AML-193 (cell line): ENCODE measurements around the gene ALCAM.

ENCODE experiments used
- DNase-seq, 2 experiments: peaks; one replicate each; lab custom pipeline; 2025; lab: John Stamatoyannopoulos, UW

Gene ALCAM

DNA sequence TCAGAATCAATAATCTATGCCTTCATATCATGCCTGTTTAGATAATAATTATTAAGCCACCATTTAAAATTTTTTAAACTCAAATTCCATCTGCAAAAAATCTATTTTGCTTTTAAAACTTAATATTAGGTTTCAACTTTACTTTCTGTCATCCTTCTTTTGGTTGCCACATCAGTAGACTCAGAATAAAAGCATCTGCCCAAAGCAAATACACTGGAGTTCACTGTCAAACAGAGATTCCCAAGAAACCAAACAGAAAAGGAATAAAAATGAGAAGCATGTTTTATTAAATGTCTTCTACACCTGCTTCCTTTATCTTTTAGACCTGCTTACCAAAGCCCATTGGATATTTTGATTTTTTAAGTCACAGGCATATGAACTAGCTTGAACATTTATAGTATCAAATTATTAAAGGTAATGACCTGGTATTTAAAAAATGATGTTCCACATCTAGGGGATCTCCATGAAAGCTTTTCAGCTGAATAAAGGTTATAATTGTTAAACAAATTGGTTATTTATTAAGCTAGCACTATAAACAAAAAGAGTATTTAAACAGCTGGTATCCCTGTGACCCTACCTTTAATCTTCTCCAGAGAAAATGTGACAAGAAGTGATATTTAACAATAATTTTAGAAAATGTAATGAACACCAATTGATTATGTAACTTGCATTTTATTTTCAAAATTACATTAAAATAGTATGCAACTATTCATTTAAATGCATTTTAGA, 62.5 kb downstream of the ALCAM start:
- no peak for DNase-seq

DNA sequence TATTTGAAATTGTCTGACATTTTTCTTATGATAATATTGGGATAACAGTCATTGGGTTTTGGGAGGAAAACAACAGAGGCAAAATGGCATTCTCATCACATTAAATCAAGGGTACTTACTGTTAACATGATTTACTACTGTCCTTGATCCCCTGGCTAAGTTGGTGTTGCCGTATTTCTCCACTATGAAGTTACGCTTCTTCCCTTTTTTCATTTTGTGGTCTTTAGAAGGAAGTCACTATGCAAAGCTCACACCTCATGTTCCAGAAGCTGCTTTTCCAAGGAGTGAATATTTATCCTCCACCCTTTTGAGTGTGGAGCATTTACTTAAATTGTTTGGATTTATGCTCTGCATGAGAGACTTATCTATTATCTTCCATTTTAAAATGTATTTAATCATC, 63.7 kb downstream of the ALCAM start:
- peak; percentile 60 to 67 for DNase-seq

DNA sequence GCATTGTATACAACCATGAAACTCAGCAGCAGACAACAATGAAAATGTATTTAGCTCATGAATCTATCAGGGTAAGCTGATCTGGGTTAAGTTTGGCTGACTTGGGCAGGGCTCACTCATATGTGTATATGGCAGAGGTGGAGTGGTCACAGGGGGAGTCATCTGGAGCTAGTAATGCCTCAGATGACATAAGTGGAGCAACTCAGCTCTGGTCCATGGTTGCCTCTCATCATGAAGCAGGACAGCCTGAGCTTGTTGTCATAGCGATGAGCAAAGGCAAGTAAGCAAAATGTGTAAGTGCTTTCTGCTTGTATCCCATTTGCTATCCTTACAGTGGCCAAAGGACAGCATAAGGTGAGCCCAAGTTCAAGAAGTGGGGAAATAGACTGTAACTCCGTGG, 64.5 kb downstream of the ALCAM start:
- no peak for DNase-seq

DNA sequence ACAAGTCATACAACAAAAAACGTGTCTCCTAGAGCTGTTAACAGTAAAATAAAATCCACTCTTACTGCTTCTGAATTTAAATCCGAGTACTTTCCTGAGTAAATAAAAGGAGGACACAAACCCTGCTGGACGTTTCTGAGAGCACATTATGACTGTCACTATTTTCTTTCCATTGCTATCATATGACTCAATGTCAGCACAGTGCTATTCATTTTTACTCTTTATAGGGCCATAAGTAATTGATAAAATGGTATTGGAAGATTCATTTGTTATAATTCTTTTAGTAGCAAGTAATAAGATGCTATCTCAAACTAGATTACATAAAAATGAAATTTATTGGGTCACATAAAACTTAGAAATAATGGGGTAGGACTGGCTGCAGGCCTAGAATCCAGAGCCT, 68.6 kb downstream of the ALCAM start:
- DNase-seq, result no peak

DNA sequence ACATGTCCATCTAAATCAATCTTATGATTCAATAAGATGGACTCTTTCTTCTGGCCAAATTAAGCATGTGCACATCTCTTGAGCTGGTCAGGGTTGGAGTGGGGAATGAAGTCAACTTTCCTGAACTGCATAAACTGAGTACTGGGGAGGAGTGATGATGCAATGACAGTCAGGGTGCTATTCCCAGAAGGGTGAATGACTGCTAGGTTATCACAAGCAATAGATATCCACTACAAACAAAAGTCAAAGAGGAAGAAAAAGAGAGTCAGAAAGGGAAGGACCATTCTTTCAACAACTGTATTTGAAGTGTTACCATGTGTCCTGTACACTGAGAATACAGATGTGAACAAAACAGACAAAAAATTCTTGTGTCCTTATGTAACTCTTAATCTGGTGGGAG, 70.0 kb downstream of the ALCAM start:
- DNase-seq, result no peak

DNA sequence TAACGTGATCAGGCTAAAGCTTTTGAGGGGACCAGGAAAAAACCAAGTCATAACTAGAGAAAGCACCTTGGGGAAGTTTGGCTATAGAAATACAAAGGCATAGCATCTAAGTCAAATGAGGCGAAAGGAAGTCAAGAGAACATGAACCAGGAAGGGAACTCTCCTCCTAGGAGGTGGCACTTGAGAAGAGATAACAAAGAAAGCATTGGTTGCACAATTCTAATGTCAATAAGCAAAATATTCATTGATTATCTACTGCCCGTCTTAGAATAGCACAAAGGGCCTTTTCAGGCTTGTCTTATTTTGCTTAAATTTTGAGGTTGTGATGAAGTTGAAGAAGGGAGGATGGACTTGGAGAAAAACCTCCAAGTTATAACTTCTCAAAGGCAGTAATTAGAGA, 73.4 kb downstream of the ALCAM start:
- DNase-seq, result no peak

DNA sequence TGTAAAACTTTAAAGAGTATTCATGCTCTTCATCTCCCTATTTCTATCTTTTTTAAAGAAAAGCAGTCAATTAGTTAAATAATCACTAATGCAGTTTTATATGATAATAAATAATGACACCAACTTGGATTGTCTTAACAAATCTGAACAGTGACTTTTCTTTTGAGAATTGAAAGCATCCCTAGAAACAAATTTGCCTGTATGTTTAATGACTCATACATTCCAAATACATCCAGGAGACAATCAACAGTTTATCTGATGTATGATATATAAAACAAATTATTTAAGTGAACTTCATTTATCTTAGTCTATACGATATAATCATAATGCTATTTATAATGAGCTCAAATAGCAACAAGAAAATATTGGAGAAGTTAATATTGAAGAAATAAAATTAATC, 78.0 kb downstream of the ALCAM start:
- no peak for DNase-seq

DNA sequence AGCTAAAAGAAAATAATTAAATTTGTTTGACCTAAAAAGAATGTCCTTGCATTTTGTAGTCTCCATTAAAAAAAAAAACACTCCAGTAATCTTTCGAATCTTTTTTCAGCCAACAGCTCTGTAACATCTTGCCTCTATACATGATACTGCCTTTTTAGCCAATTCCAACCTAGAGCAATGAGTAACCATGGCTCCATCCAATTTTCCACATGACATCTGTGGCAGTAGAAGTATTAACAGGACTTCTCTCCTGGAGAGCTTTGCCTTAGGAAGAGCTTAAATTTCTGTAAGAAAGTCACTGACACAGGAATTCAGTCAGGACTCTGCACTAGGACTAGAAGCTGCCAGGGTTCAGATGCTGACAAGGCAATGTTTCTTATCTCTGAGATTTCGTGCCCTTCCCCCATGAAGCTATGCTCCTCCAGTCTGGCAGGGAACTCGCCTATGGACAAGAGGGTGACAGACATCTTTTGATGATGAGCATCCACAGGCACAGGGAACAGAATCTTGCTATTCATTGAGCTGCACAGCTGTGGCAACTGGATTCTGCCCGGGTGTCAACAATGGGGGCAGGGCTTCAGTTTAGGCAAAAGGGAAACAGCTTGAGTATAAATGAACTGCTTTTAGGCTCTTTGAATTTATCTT, 81.8 kb downstream of the ALCAM start:
- no peak for DNase-seq

DNA sequence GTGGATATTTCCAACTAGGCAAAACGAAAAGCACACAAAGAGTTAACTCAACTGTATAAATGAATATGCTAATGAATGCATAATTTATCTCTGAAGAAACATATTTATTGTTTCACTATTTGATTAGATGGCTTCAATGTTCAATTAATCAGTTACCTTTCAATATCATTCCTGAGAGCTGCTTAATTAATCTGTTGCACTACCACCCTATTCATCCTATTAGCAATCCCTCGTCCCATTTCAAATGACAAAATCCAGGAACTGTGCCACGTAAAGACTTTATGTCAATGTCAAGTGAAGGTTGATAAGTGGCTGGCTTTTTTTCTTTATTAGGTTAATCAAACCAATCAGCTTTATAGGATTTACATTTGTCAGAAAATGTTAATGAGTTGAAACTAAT, 82.7 kb downstream of the ALCAM start:
- no peak for DNase-seq

DNA sequence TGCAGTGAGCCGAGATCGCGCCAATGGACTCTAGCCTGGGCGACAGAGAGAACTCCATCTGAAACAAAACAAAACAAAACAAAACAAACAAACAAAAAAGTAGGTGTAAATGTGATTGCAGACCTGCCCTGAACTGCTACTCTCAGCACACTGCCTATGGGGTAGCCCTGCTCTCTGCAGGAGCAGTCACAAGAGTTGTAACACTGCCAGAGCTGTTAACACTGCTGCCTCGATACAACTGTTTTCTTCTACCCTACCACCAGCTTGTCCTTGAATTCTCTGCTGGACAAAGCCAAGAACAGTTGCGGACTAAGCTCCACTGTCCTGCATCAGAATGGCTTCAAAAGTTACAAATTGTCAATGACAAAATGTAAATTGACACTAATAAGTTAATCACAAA, 89.3 kb downstream of the ALCAM start:
- DNase-seq, result no peak

DNA sequence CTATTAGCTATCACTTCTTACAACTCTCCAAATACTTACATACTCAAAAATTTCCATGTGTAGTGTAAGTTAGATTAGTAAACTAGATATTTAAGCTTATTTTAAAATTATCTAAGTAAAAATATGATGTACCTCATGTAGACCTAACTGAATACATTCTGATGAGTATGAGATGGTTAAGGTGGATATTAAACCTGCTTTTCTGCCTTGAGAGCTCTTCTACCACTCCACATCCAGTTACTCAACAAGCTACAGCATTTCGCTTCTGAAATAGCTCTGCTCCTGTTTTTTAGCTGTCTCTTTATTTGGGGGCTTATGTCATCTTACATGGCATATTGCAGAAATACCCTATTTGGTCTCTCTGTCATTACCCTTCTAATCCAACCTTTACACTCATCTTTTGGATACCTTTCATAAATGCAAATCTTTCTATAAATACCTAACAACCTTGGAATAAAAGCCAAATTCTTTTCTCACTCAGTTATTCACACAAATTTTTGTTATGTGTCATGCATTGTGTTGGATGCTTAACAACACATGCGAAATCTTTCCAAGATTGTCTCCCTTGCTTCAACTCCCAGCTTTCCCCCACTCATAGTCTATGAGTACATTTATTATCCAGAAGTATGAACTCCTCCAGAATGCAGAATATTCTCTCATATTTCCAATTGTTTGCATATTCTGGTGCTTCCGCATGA, 92.0 kb downstream of the ALCAM start:
- DNase-seq, result no peak

DNA sequence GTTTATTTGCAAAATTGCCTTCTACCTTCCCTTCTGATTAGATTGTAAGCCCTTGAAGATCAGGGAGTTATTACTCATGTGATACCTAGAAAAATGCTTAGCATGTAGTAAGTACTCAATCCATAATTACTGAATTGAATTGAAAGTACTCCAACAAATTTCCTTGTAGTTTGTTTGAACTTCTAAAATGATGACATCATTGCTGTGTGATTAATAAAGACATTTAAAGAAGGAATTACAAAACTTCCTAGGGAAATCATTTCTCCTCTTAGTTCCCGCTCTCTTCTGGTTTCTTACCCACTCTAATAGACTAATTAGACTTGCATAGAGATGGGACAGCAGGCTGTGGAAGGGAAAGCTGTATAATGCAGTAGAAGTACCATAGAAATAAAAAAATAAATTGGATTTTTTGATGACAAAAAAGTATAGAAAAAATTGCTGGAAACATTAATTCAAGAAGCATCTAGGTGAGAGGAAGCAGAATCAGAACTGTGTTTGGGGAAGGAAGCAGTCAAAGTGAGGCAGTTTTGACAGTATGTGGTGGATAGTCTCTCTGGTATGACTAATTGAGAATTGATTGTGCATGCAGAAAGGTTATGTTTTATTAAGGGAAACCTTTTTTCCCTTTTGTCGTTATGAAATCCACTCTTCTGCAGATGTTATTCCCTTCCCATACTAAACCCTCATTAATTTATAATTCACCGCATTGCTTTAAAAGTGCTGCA, 93.0 kb downstream of the ALCAM start:
- no peak for DNase-seq

DNA sequence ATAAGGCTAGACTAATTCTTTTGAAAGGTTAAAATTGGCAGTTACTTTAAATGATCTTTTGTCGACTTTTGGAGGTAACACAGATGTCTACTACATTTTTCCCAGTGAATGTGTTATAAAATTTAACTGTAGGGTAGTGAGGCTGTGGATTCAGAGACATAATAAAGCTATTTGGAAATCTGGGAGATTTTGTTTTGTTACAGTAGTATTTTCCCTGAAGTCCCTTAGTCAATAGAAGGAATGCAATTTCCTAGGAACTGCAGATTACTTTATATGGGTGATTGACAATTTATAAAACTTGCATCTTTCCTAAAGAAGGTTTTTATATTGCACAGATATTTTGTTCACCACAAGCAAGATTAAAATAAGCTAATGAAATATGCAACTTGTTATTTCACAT, 96.9 kb downstream of the ALCAM start:
- DNase-seq, result no peak

DNA sequence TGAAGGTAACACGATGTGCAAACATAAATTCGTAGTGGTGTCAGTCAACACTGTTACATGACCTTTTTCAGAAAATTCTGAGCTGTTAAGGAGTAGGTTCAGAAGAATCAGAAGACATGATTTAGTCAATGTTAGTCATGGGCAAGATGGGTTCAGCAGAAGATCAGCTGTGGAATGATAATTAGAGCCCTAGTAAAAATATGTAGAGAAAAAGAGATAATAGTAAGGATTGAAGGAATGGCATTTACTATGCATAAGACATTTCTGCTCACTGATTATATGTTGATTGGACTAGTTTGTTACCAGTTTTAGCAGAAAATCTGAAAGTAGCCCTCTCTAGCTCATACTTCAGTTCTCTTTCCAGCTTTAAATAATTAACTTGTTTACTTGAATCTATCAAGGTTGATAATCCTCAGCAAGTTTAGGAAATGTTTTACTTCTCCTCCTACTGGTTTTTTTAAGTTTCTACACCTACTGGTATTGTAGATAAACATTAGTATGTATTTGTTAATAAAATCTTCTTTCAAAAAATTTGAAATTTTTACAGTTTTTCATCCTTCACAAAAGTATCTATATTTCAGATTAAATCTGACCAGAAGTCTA, 98.6 kb downstream of the ALCAM start:
- no peak for DNase-seq

DNA sequence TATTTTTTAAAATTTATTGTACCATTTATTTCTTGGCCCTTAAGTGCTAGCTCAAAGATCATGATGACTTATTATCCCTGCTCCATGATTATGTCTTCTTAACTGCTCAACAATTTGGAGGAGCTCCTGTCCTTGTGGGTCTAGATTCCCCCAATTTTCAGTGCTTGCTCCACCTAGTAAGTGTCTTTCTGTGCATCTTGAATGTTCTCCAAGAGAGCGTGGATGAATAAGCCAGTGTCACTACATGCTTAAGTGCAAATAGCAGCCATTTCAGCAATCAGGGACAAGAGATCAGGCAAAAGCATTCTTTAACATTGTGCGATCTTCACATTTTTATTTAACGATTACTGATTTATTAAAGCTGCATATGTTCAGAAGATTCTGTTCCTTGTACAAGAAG, 99.4 kb downstream of the ALCAM start:
- no peak for DNase-seq

DNA sequence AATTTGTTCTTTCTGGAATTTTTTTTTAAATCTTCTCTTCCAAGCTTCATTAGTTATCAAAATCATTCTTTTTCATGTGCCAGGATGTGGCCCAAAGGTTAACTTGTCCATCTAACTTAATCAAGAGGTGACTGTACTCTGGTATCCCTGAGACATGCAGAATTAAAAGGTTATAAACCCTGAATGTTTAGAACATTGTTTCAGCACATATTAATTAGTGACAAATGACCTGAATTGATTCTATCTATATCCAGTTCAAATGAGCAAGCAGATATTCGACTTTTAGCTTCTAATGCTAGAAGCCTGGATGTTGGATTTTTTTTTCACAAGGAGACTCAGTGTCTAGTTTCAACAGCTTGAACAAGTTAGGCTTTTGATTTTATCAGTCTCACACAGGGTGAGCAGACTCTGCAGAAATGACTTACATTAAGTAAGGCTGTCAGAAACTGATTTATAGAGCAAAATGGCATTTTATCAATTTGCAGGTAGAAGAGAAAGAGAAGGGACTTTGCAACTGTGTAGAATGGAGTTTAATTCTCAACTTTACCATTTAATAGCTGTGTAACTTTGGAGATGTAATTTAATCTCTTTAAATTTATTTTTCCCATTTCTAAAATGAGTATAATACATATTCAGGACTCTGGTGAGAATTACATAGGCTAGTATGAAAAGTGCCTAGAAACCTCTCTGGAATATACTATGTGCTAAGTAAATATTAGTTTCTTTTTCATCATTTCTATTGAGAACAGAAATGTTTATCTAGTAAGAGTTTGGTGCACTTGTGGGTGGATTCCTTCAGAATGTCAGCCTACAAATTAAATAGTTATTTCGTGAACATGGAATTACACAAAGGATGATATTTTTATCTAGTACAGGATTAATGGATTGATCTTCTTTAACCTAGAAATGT, 100.0 kb downstream of the ALCAM start:
- DNase-seq, result no peak

DNA sequence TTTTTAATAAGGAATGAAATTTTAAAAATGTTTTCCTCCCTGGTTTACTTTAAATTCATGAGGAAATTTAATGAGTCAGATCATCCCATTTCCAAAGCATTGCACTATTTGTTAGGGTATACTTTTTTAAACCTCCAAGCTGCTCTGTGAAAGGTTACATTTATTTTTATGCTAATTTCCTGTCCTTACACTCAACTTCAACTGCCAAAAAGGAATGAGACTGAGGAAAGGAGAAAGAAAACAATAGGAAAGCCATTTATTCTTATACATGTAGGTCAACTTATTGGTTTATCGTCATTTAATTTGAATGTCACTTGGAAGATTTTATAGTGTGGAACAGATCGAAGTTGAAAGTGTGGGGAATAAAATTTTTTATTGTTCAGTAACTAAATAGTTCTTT, 104.1 kb downstream of the ALCAM start:
- DNase-seq, result no peak

DNA sequence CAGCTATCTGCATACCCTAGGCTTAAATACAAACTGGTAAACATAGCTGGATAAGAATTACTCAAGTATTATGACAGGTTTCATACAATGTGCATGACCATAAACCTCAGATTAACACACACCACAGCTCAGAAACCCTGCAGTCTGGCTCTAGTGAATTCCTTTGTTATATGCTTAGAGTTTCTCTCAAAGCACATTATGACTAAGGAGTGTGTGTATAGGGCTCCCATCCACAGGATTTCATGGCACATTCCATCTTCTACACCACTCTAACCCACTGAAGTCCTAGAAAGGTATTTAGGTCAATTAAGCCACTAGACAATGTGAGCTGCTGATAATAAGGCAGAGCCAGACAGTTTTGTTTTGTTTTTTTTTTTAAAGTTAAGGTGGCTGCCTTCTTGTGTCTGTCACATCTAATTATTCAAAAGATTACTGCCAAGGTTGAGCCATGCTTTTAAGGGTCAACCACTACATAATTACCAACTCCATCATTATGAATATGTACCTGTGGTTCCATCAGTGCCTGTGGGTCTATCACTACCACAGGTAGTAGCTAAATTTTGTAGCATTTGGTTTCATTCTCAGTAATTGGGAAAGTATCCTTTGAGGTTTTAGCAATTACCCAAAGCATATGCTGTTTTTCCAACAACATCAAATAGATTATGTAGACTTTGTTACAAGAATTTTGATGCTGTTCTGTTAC, 107.0 kb downstream of the ALCAM start:
- no peak for DNase-seq

DNA sequence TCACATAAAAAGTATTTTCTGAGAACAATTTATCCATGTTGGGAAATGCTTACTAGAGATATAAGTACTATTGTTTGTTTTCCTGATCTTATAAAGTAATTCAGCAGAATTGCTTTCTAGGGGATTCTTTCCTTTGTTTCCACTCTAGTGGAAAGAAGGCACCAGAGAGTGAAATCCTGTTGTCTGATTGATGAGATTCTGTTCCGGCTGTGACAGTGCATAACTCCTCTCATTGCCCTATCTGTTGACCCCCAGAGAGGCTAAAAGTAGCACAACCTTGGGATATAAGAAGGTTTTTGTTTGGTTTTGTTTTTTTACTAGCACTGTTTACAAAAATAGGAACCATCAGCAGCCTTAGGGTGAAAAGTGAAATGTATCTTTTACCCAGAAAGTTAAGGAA, 114.1 kb downstream of the ALCAM start:
- DNase-seq, result no peak

DNA sequence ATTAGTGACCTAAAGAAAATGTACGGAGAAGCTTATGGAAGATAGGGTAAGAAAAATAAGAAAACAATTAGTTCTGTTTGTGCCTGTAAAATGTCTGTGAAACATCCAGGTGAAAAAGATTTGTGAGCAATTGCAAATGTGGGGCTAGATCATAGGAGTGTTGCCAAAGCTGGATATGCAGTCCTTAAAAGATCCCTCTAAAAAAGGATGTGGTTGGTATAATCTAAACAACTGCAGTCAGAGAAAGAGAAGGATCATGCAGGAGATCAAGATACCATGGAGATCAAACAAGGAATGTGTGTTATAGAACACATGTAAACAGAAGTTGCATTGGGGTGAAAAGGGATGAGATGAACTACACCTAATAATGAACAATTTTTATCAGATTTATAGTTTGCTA, 116.8 kb downstream of the ALCAM start:
- no peak for DNase-seq

DNA sequence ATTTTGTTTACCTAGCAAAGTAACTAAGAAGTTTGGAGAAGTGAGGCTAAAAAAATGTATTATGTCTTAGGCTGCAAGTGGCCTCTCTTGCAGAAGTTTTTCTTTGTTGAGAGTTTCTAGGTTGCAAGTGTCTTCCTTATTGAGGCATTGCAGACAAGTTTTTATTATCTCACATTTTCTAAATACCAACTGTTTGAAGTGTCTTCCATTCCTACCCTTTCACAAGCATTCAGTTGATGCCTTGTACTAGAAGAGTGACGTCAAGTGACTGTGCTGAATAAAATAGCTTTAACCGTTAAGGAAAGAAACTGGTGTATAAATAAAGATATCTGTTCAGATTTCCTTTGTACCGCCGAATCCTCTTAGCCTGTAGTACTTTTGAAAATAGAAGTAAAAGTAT, 123.3 kb downstream of the ALCAM start:
- DNase-seq, result no peak
